HG02943 (cell line): ENCODE results near the gene CACNA1G.

Experiments
- ATAC-seq: cut with Tn5 transposase; IDR thresholded peaks from one replicate; pipeline ENCODE4 v1.9.1; 2021; ENCODE audit warnings: mild to moderate bottlenecking, low read depth, moderate library complexity; ENCODE audit not compliant: unreplicated experiment

CACNA1G gene

GRCh38 chr17:50560185-50560824, at the start of gene CACNA1G:
TSS of gene CACNA1G (plus strand) at chr17:50560715. CDS start at chr17:50561460, 745 bp downstream.
- ATAC-seq = peak; percentile 90

- peak; percentile 70 for ATAC-seq
Measured at GRCh38 chr17:50511058-50511457, 49.5 kb upstream of the CACNA1G start.

DNA sequence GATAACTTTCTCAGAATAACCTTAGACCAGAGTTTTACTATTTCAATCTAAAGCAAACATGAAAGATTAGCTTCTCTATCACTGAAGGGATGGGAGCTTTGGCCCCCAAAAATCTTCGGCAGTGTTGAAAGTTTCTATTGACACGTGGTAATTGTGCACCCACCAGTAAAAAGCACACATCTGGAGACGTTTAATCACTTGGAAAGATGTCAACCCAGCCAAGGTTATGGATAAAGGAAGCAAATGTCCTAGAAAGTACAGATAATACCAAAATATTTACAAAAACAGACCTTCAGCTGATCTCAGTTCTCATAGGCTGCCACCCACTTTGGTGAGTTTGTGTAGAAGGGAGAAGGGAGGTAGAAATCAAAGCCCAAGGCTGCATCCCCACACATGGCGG, 47.0 kb upstream of the CACNA1G start:
- no peak for ATAC-seq

DNA sequence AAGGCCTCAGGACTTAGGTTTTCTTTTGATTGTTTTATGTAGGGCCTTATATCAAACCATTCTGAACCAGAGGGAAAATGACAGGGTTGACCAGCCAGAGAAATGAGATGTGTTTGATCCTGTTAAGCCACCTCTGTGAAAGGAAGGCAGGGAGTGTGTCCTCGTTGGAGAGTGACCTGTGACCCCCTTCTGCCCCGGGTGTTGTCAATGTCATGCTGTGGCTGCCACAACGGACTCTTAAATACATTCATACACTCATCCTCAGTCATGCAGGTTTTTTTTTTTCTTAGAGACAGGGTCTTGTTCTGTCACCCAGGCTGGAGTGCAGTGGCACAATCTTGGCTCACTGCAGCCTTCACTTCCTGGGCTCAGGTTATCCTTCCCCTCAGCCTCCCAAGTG, 46.1 kb upstream of the CACNA1G start:
- ATAC-seq = no peak

- no peak for ATAC-seq
Measured at GRCh38 chr17:50514936-50515702, 45.4 kb upstream of the CACNA1G start.

GRCh38 chr17:50517011-50517410, 43.5 kb upstream of the CACNA1G start:
- ATAC-seq = no peak

DNA sequence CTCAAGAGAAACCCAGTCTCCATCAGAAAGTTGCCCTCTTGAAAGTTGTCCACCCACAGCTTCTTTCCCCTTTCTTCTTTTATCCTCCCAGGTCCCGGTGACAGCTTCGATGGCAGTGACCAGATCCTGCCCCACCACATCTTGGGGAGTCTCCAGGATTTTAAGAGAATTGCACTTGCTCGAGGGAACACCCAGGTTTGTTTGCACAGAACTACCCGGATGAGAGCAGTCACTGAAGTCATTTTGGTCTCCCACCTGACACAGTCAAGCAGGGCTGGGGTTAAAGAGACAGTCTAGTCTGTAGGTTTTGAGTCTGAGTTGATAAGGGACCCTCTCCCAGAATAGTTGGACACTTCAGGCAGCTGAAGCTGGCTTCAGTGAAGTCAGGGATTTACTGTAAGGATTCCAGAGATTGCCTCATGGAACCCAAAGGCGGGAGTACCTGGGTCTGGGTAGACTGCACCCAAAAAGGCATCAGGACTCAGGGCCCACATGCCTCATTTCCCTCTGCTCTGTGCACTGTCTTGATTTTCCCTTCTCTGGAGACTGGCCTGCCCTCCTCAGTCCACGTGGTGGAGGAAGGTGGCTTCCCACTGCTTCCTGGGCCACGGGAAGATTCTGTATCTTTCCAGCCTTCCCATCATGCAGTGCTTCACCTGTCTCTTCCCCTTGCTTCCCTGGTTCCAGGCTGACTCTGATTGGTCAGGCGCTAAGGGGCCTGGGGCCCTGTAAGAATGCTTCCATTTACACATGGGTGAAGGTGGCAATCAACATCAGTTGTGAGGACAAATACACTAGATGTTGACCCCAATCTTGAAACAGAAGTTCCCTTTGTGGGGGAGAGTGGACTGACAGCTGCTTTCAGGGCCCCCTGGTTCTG, 42.8 kb upstream of the CACNA1G start:
- no peak for ATAC-seq

DNA sequence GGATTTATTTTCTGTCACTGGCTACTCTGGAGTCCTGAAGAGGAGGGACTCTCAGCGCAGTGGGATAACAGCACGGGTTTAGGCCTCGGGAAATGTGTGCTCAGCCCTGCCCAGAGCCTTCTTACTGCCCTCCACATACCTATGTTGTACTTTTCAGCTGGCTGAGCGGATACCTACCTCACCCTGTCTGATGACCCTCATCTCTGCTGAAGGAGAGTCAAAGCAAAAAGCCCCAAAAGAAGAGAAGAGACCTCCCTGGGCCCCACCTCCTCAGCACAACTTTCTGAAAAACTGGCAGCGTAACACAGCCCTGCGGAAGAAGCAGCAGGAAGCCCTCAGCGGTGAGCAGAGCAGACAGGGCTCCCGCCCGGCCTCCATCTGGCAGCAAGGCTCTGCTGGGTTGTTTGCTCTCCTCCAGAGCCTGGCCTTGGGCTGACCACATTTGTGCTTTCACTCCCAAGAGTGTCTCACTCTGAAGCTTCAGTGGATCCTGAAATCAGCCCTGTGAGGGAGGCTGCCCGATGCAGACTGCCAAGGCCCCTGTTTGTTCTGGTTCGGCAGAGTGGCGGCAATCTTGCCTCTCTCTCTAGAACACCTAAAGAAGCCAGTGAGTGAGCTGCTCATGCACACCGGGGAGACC, 42.0 kb upstream of the CACNA1G start:
- ATAC-seq = no peak

GRCh38 chr17:50519141-50519834, 41.2 kb upstream of the CACNA1G start:
- ATAC-seq = no peak

DNA sequence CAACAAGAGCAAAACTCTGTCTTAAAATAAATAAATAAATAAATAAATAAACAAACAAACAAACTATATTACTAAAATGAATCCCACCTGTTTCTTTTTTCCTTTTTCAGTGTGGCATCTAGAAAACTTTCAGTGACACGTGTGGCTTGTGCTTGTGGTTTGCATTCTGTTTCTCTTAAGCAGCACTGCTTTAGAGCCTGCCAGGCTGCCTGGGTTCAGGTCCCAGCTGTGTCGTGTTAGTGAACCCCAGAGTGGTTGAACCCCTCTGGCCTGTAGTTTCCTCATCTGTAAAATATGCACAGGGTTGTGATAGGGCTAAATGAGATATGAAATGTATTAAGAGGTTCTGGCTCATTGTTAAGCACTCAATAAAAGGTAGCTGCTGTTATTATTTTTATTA, 40.0 kb upstream of the CACNA1G start:
- no peak for ATAC-seq

GRCh38 chr17:50521514-50521913, 39.0 kb upstream of the CACNA1G start:
- no peak for ATAC-seq

DNA sequence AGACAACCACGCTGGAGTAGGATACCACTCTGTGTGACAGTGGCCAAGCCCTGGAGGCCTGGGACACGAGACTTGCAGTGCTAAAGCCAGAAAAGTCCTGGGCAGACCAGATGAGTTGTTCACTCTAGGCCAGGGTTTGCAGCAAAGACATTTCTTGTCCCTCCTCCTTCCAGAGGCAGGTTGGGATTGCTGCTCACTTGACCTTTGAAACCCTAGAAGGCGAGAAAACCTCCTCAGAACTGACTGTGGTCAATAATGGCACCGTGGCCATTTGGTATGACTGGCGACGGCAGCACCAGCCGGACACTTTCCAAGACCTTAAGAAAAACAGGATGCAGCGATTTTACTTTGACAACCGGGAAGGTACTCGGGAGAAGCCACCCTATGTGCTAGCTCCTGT, 37.7 kb upstream of the CACNA1G start:
- ATAC-seq = no peak

DNA sequence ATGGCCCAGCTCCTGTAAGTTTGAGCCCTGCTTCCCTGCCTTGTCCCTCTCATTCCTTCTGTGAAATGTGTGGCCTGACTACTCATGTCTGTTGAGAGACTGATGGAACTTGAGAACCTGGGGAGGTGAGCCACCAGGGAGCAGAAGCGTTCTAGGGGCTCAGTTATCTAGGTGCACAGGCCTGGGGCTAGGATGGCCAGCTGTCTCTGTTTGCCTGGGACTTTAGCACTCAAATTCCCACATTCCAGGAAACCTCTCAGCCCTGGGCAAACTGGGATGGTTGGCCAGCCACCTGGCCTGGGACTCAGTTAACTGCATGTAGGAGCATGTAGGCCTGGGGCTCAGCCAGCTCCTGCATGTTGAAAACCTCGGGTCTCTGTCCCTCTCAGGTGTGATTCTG, 37.3 kb upstream of the CACNA1G start:
- no peak for ATAC-seq

DNA sequence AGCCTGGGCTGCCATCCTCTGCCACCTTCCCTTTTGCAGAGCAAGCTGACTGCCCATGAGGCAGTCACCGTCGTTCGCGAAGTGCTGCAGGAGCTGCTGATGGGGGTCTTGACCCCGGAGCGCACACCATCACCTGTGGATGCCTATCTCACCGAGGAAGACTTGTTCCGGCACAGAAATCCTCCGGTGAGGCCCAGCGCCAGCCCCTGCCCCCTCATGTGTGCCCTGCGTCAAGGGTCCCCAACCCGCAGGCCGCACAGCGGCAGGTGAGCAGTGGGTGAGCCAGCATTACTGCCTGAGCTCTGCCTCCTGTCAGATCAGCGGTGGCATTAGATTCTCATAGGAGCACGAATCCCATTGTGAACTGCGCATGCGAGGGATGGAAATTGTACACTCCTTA, 35.7 kb upstream of the CACNA1G start:
- no peak for ATAC-seq

DNA sequence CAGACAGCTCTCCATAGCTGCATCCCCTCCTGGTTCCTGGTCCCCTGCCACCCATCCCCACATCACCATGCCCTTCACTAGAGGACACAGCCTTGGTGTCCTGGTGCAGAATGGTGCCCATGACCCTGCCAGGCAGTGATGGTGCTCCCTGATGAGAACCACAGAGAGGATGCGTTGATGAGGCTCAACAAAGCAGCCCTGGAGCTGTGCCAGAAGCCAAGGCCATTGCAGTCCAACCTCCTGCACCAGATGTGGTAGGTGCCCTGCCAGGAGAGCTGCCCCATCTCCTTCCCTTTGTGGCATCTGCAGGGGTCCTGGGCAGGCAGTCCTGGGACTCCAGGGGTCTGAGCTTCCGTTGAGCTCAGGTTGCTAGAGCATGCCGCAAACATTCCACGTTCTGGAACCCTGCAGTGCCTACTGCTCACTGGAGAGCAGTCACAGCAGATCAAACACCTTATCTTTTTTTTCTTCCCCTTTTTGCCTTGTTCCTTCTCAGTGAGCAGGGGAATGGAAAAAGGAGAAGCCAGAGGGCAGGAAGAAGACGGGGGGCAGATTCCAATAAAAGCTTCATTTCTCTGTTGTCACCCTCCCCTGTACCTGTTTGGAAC, 33.3 kb upstream of the CACNA1G start:
- no peak for ATAC-seq

DNA sequence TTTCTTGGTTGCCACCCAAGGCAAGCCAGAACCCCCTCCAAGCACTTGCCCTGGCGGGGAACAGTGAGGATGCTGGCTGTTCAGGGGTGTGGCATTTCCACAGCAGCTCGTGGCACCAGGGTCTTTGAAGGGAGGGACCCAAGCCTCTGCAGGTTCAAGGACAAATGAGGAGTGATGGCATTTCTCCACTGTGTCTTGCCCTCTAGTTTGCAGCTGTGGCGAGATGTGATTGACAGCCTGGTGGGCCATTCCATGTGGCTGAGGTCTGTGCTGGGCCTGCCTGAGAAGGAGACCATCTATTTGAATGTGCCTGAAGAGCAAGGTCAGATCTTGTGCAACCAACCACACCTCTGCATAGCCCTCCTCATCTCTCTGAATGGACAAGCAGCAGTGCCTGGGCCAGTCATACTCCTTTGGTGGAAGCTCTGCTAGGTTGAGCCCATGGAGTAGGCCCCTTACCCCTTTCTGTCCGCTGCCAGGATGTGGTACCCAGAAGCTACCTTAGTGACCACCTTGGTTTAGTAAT, 32.5 kb upstream of the CACNA1G start:
- no peak for ATAC-seq

- no peak for ATAC-seq
Measured at GRCh38 chr17:50529849-50530248, 30.7 kb upstream of the CACNA1G start.

DNA sequence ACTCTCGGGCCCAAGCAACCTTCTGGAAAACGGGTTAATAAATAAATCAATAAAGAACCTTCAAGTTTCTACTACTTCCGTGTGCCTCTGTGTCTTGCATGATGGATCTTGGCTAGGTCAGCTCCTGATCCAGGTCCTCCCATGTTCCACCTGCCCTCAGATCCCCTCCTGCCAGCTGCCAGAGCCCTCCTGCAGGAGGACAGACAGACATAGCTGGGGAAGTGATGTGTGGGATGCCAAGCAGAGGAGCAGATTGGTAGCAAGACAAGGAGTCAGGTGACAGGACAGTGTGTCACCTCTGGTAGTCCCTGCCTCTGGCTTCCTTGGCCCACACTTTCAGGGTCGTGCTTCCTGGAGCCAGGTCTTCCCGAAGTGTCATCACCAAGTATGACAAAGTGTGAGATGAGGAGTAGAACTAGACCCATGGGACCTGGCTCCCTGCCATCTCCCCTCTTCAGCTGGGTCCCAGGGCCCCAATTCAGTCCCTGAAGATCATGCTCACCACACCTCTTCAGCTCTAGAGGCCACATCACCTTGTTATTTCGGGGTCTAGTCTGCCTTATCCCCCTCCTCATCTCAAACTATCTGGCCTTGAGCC, 29.0 kb upstream of the CACNA1G start:
- ATAC-seq = no peak

- no peak for ATAC-seq
Measured at GRCh38 chr17:50532452-50533024, 28.0 kb upstream of the CACNA1G start, which contains the start of gene EPN3. TSS of gene EPN3 (plus strand) at chr17:50532735. CDS start at chr17:50536557, 3,822 bp downstream.
